Measurements from ENCODE around the gene MAPK7. TPM values are rescaled to one million over a fixed set of nuclear protein-coding genes. Genes with fewer than 3 reads are reported as not detected.

MAPK7 gene
- total RNA-seq, 6 experiments from 2014 or later: 5.7 to 9.2 (median 6.7) TPM

- TF ChIP-seq POLR2A (IDR thresholded peaks at IDR 0.05) (no peak), CTCF (IDR thresholded peaks at IDR 0.05) (no peak)
- peaks cover 0 to 23% (median 6%) of the 10 kb centered on the region in 4 donors for H3K36me3 ChIP-seq
- no peaks in the 10 kb centered on the region for H3K27me3 ChIP-seq
- 60% methylated on average over 7 of the region's 16 CpGs for WGBS (ENCODE audit: insufficient coverage, low coverage, low lambda C conversion rate, missing lambda C conversion rate)
- H3K4me1 ChIP-seq: peaks cover 0 to 7% (median 0%) of the 10 kb centered on the region in 4 donors
- H3K27ac ChIP-seq: peak overlapping the region in 1 of 3 donors; percentile 2
- DNase-seq: peak in 2 of 3 donors; percentile 18 to 51
- intact Hi-C loops (cut with DNase I): no loop called here
- H3K9me3 ChIP-seq: no peaks in the 10 kb centered on the region
- peak in 2 of 4 donors; percentile 17 to 18 for ATAC-seq
- no peak overlapping the region for H3K4me3 ChIP-seq
These were observed 6.6 kb downstream of the MAPK7 start for GRCh38 chr17:19384723-19385391.

GRCh38 chr17:19385521-19385983 lies 7.3 kb downstream of the MAPK7 start:
- H3K36me3 ChIP-seq: peaks cover 0 to 17% (median 5%) of the 10 kb centered on the region in 4 donors
- no peak for TF ChIP-seq POLR2A (IDR thresholded peaks at IDR 0.05)
- no peak for TF ChIP-seq CTCF (IDR thresholded peaks at IDR 0.05)
- ATAC-seq (no peak), DNase-seq (peak in 2 of 3 donors; percentile 12 to 41)
- H3K27ac ChIP-seq: peak overlapping the region in 1 of 3 donors; percentile 4
- no peaks in the 10 kb centered on the region for H3K9me3 ChIP-seq
- H3K4me1 ChIP-seq: peaks cover 0 to 7% (median 0%) of the 10 kb centered on the region in 4 donors
- H3K4me3 ChIP-seq: no peak overlapping the region
- 85% methylated on average over 4 of the region's 9 CpGs for WGBS (ENCODE audit: insufficient coverage, low coverage, low lambda C conversion rate, missing lambda C conversion rate)
- no peaks in the 10 kb centered on the region for H3K27me3 ChIP-seq
- intact Hi-C loops (cut with DNase I): no loop called here

GRCh38 chr17:19386051-19386929 lies 8.0 kb downstream of the MAPK7 start:
- no peak overlapping the region for H3K4me3 ChIP-seq
- peak overlapping the region in 1 of 3 donors; percentile 4 for H3K27ac ChIP-seq
- no peaks in the 10 kb centered on the region for H3K9me3 ChIP-seq
- H3K4me1 ChIP-seq: peaks cover 0 to 7% (median 0%) of the 10 kb centered on the region in 4 donors
- 67% methylated on average over 2 of the region's 20 CpGs for WGBS (ENCODE audit: insufficient coverage, low coverage, low lambda C conversion rate, missing lambda C conversion rate)
- intact Hi-C loops (cut with DNase I): no loop called here
- ATAC-seq: peak; percentile 40 to 72 (median 59)
- no peaks in the 10 kb centered on the region for H3K27me3 ChIP-seq
- H3K36me3 ChIP-seq: peaks cover 0 to 10% (median 2%) of the 10 kb centered on the region in 4 donors
- TF ChIP-seq POLR2A (IDR thresholded peaks at IDR 0.05) (no peak), CTCF (IDR thresholded peaks at IDR 0.05) (no peak)
- peak in 2 of 3 donors; percentile 53 to 62 for DNase-seq

GRCh38 chr17:19386974-19387920 lies 8.9 kb downstream of the MAPK7 start, which contains the start of gene MFAP4:
Gene MFAP4, minus strand, starts transcription at chr17:19387190. Its CDS starts 35 bp downstream, at chr17:19387155.
- ATAC-seq: peak; percentile 20 to 30 (median 24)
- peaks cover 0 to 10% (median 0%) of the 10 kb centered on the region in 4 donors for H3K36me3 ChIP-seq
- peak within 1 kb of the TSS in 1 of 3 donors; percentile 15 for H3K27ac ChIP-seq
- no peaks in the 10 kb centered on the region for H3K9me3 ChIP-seq
- H3K4me3 ChIP-seq: no peak within 1 kb of the TSS
- 29% methylated on average over 12 of the region's 22 CpGs for WGBS (ENCODE audit: insufficient coverage, low coverage, low lambda C conversion rate, missing lambda C conversion rate)
- DNase-seq: peak in 2 of 3 donors; percentile 23 to 46
- intact Hi-C loops (cut with DNase I): no loop called here
- TF ChIP-seq CTCF (IDR thresholded peaks at IDR 0.05): no peak
- H3K27me3 ChIP-seq: no peaks in the 10 kb centered on the region
- peaks cover 0 to 7% (median 0%) of the 10 kb centered on the region in 4 donors for H3K4me1 ChIP-seq
